ENCODE measurements around the gene SIN3A.
A peak's percentile ranks its signal among the peaks of the same experiment; 100 is the strongest.
"Not testable (repeated sequence)": the region's sequence is repeated elsewhere in the genome, so short reads cannot be mapped to it uniquely, and the experiment has no call there.

The SIN3A gene

GRCh38 chr15:75451674-75452363, at the start of gene SIN3A:
TSS of gene SIN3A (minus strand) at chr15:75451690. CDS start at chr15:75430375, 21,315 bp downstream.
- DNase-seq (ENCODE audit: low read depth in 2 of 2): peak; percentile 95 to 99

DNA sequence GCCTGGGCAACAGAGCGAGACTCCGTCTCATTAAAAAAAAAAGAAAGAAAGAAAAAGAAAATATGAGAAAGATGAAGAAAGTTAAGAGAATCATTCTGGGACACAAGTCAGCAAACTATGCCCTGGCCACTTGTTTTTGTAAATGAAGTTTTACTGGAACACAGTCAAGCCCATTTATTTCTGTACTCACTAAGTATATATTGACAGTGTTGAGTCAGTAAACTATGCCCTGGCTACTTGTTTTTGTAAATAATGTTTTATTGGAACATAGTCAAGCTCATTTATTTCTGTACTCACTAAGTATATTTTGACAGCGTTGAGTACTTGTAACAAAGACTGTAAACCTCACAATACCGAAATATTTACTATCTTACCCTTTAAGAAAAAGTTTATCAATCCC, 42.2 kb upstream of the SIN3A start:
- DNase-seq (ENCODE audit: low read depth in 2 of 2): no peak

GRCh38 chr15:75483961-75484360, 32.5 kb upstream of the SIN3A start:
- no peak for DNase-seq (ENCODE audit: low read depth in 2 of 2)

- not testable (repeated sequence) for DNase-seq (ENCODE audit: low read depth in 2 of 2)
These were observed 32.1 kb upstream of the SIN3A start for GRCh38 chr15:75483556-75483955.

DNA sequence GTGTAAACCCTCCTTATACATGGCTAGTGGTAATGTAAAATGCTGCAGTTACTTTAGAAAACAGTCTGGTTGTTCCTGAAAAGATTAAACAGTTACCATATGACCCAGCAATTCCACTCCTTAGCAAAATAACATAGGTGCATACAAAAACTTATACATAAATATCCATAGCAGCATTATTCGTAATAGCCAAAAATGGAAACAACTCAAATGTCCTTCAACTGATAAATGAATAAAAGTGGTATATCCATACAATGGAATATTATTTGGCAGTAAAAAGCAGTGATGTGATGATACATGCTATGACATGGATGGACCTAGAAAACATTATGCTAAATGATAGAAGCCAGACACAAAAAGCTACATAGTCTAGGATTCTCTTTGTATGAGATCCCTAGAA, 31.6 kb upstream of the SIN3A start:
- DNase-seq (ENCODE audit: low read depth in 2 of 2): no peak

GRCh38 chr15:75480463-75480862, 29.0 kb upstream of the SIN3A start:
- DNase-seq (ENCODE audit: low read depth in 2 of 2): not testable (repeated sequence)

DNA sequence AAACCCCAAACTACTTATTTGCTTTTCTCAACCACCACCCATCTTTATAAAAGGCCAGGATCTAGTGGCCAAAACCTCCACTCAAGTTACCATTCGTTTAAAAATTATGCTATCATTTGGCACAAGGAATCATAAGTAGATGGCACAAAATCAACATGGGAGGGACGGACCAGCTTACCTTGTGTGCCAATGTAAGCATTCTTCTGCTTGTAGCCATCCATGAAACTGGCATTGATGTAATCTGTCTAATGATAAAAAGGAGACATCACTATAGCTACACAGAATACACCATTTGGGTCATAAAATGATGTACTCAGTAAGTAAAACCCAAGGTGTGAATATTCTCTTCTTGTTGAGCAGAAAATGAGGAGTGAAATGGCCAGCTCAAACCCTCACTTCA, 28.2 kb upstream of the SIN3A start:
- no peak for DNase-seq (ENCODE audit: low read depth in 2 of 2)

GRCh38 chr15:75477094-75477493, 25.6 kb upstream of the SIN3A start:
- not testable (repeated sequence) for DNase-seq (ENCODE audit: low read depth in 2 of 2)

DNA sequence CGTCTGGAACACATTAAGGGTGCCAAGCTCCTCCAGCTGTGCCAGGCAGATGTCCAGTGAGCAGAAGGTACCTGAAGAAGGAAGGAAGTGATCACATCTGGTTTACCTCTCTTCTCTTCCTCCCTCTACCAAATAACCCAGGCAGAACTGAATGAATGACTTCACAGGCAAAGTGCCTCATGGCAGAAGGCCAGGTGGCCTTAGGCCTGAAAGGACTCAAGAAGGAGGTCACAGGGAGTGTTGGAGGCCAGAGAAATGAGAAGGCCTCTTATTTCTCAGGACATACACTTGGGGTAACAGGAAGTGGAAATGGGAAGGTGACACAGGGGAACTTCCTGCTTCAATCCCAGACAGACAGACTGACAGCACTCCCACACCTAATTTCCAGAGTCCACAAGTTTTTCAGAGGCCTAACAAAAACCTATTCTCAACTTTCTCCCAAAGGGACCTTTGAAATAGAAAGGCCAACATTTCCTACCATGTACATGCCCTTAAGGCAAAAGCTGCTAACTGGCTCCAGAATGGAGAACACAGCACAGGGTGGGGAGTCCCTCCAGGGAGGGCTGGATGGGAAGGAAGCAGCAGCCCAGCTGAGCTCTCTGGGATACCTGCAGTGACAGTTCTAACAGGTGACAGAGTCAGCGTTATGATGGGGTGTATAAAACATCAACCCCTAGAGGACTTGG, 17.6 kb upstream of the SIN3A start:
- no peak for DNase-seq (ENCODE audit: low read depth in 2 of 2)

- DNase-seq (ENCODE audit: low read depth in 2 of 2): no peak
These were observed 9.2 kb upstream of the SIN3A start for GRCh38 chr15:75460646-75461045.

DNA sequence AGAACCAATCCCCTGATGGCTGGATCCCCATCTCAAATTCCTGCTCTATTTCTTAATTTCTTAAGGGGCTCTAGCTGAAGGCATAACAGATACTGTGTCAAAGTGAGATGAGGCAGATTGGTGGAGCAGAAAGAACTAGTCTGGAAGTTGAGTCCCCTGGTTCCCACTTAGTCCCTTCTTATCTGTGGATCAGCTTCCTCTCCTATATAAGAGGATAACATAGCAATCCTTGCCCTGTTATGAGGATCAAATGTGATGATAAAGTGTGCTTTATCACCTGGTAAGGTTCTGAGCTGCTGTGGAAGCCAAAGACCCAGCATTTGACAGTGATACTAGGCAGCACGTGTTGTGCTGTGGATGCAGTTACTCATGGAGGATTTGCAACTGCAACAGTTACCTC, 8.1 kb upstream of the SIN3A start:
- no peak for DNase-seq (ENCODE audit: low read depth in 2 of 2)

DNA sequence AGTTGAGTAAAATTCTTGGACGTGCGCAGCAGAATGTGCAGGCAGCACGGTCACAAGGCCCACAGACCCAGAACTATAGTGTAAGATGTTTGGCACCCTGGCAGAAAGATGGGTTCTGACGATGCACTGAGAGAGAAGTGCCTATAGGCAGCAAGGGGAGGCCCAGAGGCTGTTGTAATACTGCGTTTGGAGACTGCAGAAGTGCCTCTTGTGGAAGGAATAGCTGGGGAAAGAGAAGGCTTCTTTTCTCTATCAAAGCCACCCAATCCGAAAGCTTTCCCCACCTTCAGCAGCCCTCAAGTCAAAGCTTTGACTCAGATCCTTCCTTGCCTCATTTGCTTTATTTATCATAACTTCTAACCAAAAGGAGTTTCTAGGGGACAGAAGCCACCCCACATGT, 5.2 kb upstream of the SIN3A start:
- no peak for DNase-seq (ENCODE audit: low read depth in 2 of 2)

GRCh38 chr15:75455982-75456531, 4.6 kb upstream of the SIN3A start:
- peak; percentile 7 to 25 for DNase-seq (ENCODE audit: low read depth in 2 of 2)

DNA sequence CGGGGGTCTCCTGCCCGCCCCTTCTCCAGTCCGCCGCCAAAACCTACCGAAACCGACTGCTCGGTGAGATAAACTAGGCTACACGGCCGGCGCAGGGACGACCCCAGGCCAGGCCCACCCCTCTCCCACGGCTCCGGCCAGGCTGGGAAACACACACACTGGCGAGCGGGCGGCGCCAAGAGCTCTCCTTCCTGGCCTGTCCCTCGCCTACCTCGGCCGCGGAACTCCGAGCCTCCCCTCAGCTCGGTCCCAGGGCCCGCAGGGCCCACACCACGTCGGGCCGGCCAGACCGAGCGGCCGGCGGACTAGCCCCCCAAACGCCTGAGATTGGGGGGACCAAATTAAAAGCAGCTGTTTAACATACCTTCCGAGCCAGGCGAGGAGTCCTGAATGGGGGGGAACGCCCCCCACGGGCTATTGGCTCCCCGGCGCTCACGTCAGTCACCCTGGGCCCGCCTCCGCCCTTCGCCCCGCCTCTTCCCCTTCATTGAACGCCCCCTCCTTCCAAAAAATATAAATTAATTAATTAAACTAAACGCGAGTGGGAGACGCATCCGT, 4.0 kb upstream of the SIN3A start:
- DNase-seq (ENCODE audit: low read depth in 2 of 2): peak; percentile 71 to 78

DNA sequence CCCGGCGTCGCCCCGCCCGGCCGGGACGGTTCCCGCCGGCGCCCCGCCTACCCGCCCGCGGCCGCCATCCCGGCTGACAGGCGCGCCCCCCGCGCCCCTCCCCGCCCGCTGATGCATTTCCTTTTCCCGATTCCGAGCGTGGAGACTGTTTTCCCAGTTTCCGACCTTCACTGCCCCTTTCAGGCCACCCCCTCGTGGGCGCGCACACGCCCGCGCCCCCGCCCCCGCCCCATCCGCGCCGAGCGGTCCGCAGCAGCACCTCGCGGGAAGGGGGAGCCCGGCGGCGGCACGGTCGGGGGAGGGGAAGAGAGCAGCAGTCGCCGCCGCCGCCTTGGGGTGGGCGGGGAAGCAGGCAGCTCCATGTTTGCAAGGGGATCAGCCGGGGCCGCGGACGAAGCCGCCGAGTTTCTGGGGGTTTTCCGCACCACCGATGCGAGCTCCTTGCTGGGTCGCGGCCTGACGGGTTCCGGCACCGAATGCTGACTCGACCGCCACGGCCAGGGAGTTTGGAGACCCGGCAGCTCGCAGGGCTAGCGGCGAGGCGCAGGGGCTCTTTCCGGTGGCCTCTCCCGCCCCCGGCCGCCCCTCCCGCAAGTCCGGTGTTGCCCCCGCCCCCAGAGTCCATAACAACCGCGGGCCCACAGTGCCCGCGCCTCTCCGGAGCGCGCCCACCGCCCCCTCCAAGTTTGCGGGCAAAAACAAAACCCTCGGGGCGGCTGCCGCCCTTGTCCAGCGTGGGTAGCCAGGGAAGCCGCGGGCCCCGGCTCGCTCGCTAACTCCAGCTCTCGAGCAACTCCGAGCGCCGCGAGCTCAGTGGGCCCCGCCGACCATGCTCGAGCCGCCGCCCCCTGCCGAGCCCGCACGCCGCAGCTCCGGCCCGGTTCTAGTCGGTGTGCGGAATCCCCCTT, 3.2 kb upstream of the SIN3A start:
- DNase-seq (ENCODE audit: low read depth in 2 of 2): peak; percentile 51 to 58

GRCh38 chr15:75453703-75454470, 2.4 kb upstream of the SIN3A start:
- peak; percentile 89 to 93 for DNase-seq (ENCODE audit: low read depth in 2 of 2)

GRCh38 chr15:75452865-75453702, 1.6 kb upstream of the SIN3A start:
- DNase-seq (ENCODE audit: low read depth in 2 of 2): peak in 1 of 2 donors; percentile 29

- peak; percentile 42 to 49 for DNase-seq (ENCODE audit: low read depth in 2 of 2)
These were observed 924 bp upstream of the SIN3A start for GRCh38 chr15:75452364-75452864.

DNA sequence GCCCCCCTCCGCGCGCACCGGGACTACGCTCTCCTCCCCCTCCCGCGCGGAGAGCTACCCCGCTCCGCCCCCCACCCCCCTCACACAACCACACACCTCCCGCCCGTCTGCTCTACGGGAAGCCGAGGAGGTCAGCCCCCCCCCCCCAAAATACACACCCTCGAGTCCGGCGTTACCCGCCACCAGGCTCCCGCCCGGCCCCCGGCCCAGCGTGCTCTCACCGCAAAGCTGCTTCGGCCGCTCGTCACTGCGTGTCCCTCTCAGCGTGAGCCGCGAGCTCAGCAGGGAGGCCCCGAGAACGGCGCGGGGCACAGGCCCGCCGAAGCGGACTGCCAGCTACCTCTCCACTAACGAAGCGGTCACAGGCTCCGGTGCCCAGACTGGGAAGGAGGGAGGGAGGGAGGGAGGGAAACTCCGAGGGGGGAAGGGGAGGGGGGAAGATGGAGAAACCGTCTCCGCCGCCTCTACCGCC, 252 bp downstream of the SIN3A start:
- no peak for DNase-seq (ENCODE audit: low read depth in 2 of 2)
